Neutrophil (primary cell): Measurements from ENCODE around the gene TMEM80.
"Not testable (repeated sequence)": the region's sequence is repeated elsewhere in the genome, so short reads cannot be mapped to it uniquely, and the experiment has no call there.

ENCODE experiments used
- H3K27ac ChIP-seq: fragments of 200-600 bp; sonication (generic); 2 replicates; pipeline ENCODE4 v1.5.1; 2016; ENCODE audit warnings: mild to moderate bottlenecking, moderate library complexity
- H3K27me3 ChIP-seq: fragments of 200-600 bp; sonication (generic); 2 replicates; pipeline ENCODE4 v1.6.0; 2016; ENCODE audit warnings: mild to moderate bottlenecking
- H3K36me3 ChIP-seq: fragments of 200-600 bp; sonication (generic); 2 replicates; pipeline ENCODE4 v1.5.1; 2017
- H3K4me1 ChIP-seq, 2 experiments: fragments of 200-600 bp in 1 of 2; sonication (generic) in 1 of 2; 1 replicate in 1 of 2; 2 replicates in 1 of 2; pipeline versions ENCODE4 v1.5.1 to v1.6.1; 2013 to 2016; ENCODE audit warnings: low read depth in 1 of 2, low read length in 1 of 2, mild to moderate bottlenecking in 1 of 2, moderate library complexity in 1 of 2; ENCODE audit not compliant: control insufficient read depth in 1 of 2, insufficient read depth in 1 of 2
- H3K4me3 ChIP-seq, 2 experiments: fragments of 200-600 bp in 1 of 2; sonication (generic) in 1 of 2; 1 replicate in 1 of 2; 2 replicates in 1 of 2; pipeline ENCODE4 v1.5.1; 2013 to 2016; ENCODE audit warnings: low read depth in 1 of 2, low read length in 1 of 2, mild to moderate bottlenecking in 1 of 2, moderate library complexity in 1 of 2
- H3K9me3 ChIP-seq: fragments of 200-600 bp; sonication (generic); 2 replicates; pipeline ENCODE4 v1.5.1; 2016
- CTCF ChIP-seq: fragments of 200-600 bp; sonication (generic); IDR thresholded peaks from 2 replicates; pipeline ENCODE4 v1.5.1; 2016; ENCODE audit warnings: antibody characterized with exemption

The TMEM80 gene

GRCh38 chr11:695538-696248, at the start of gene TMEM80:
TSS of gene TMEM80 (plus strand) at chr11:695816. CDS start at chr11:695828, 12 bp downstream.
- no peaks in the 10 kb centered on the region for H3K9me3 ChIP-seq
- TF ChIP-seq CTCF = peak; percentile 65
- H3K4me3 ChIP-seq = peak within 1 kb of the TSS; percentile 87 to 90
- peaks cover 33 to 36% of the 10 kb centered on the region in 2 experiments for H3K4me1 ChIP-seq
- no peaks in the 10 kb centered on the region for H3K27me3 ChIP-seq
- peak within 1 kb of the TSS; percentile 98 for H3K27ac ChIP-seq
- H3K36me3 ChIP-seq = peaks cover 15% of the 10 kb centered on the region

- no peak overlapping the region for H3K27ac ChIP-seq
- no peak overlapping the region for H3K4me3 ChIP-seq
- peaks cover 46% of the 10 kb centered on the region for H3K36me3 ChIP-seq
- peaks cover 3% of the 10 kb centered on the region for H3K27me3 ChIP-seq
- H3K4me1 ChIP-seq = peaks cover 0 to 2% of the 10 kb centered on the region in 2 experiments
- TF ChIP-seq CTCF = no peak
- H3K9me3 ChIP-seq = no peaks in the 10 kb centered on the region
Measured at GRCh38 chr11:646214-646613, 49.4 kb upstream of the TMEM80 start.

- not testable (repeated sequence) for H3K4me1 ChIP-seq, H3K9me3 ChIP-seq, H3K27ac ChIP-seq, H3K4me3 ChIP-seq, H3K27me3 ChIP-seq
- peaks cover 48% of the 10 kb centered on the region for H3K36me3 ChIP-seq
Measured at GRCh38 chr11:647672-648158, 47.9 kb upstream of the TMEM80 start.

- no peaks in the 10 kb centered on the region for H3K9me3 ChIP-seq
- no peak for TF ChIP-seq CTCF
- peaks cover 30% of the 10 kb centered on the region for H3K36me3 ChIP-seq
- H3K27ac ChIP-seq = no peak overlapping the region
- H3K27me3 ChIP-seq = no peaks in the 10 kb centered on the region
- H3K4me1 ChIP-seq = no peaks in the 10 kb centered on the region
- H3K4me3 ChIP-seq = no peak overlapping the region
Measured at GRCh38 chr11:650482-650881, 45.1 kb upstream of the TMEM80 start.

- H3K9me3 ChIP-seq, H3K4me3 ChIP-seq, H3K4me1 ChIP-seq, H3K27me3 ChIP-seq: not testable (repeated sequence)
- peaks cover 31% of the 10 kb centered on the region for H3K36me3 ChIP-seq
- peak overlapping the region; percentile 13 for H3K27ac ChIP-seq
Measured at GRCh38 chr11:653136-653535, 42.5 kb upstream of the TMEM80 start.

- H3K27ac ChIP-seq = no peak overlapping the region
- no peaks in the 10 kb centered on the region for H3K4me1 ChIP-seq
- no peak for TF ChIP-seq CTCF
- no peaks in the 10 kb centered on the region for H3K9me3 ChIP-seq
- peaks cover 37% of the 10 kb centered on the region for H3K36me3 ChIP-seq
- no peak overlapping the region for H3K4me3 ChIP-seq
- H3K27me3 ChIP-seq = no peaks in the 10 kb centered on the region
Measured at GRCh38 chr11:653837-654236, 41.8 kb upstream of the TMEM80 start.

- H3K36me3 ChIP-seq = peaks cover 41% of the 10 kb centered on the region
- H3K9me3 ChIP-seq, H3K27me3 ChIP-seq, H3K4me1 ChIP-seq, H3K27ac ChIP-seq, H3K4me3 ChIP-seq: not testable (repeated sequence)
Measured at GRCh38 chr11:654444-654843, 41.2 kb upstream of the TMEM80 start.
